Activated CD4-positive, alpha-beta T cell treated with anti-CD3 and anti-CD28 coated beads, Interleukin-10, Interleukin-2, amounts not matched to agents 100 ng/mL and 50 ng/mL, durations not matched to agents 16 hours and 8 hours (primary cell): ENCODE results near the gene SRL.
"Not testable (repeated sequence)": the region's sequence is repeated elsewhere in the genome, so short reads cannot be mapped to it uniquely, and the experiment has no call there.

Experiments
- DNase-seq: peaks from one replicate; pipeline ENCODE4 v3.0.0-alpha.2; 2020

The SRL gene

DNA sequence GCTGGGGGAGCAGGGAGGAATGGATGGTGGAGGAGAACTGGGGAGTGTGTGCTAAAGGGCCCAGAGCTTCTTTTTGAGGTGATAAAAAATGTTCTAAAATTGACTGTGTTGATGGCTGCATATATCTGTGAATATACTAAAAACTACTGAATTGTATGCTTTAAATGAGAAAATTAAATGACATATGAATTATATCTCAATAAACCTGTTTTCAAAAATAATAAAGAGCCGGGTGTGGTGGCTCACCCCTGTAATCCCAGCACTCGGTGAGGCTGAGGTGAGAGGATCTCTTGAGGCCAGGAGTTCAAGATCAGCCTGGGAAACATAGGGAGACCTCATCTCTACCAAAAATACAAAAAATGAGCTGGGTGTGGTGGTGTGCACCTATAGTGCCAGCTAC, 16.8 kb downstream of the SRL start:
- no peak for DNase-seq

- DNase-seq, result no peak
Measured at GRCh38 chr16:4220358-4220757, 21.5 kb downstream of the SRL start.

DNA sequence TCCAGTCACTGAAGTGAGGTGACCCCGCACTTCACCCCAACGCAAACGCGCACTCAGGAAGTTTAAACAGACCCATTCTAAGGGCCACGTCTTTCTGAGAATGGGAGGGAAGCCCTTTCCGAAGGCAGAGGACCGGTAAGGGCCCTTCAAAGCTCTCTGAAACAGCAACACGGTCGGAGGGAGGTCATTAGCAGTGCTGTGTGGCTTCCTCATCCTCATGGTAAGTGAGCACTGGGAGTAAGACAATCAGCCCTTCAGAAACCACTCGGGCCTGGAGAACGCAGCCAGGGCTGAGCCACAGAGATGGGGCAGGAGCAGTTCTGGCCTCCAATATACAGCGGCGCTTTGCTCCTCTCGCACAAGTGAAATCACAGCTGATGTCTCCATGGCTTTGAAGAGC, 23.7 kb downstream of the SRL start:
- no peak for DNase-seq

DNA sequence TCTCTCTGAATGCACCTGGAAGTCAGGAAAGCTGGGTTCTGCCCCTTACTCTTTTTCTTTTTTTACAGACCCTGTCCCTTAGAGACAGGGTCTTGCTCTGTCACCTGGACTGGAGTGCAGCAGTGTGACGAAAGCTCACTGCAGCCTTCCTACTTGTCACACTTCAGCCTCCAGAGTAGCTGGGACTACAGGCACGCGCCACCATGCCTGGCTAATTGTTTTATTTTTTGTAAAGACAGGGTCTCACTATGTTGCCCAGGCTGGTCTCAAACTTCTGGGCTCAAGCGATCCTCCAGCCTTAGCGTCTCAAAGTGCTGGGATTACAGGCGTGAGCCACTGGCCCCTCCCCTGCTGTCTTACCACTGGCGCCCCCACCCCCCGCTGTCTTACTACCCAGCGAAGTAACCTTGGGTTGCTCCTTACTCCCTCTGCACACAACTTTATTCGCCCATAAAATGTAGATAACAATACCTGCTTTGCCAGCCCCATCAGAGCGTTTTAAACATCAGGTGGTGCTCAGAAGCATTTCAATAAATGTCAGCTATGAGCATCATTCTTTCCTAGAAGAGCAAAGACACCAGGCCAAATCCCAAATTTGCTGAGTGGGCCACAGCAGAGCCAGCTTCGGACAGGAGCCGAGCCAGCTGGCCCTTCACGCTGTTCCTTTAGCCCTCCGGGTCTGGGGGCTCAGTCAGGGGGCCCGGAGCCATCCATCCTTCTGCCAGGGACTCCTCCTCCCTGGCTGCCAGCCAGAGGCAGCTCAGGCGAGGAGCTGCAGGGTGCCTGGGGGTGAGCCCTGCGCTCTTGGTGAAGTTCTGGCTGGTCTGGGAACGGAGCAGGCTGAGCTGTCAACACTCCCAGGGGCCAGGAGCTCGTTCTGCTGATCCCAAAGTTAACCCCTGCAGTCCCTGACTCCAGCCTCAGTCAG, 24.4 kb downstream of the SRL start:
- no peak for DNase-seq

DNA sequence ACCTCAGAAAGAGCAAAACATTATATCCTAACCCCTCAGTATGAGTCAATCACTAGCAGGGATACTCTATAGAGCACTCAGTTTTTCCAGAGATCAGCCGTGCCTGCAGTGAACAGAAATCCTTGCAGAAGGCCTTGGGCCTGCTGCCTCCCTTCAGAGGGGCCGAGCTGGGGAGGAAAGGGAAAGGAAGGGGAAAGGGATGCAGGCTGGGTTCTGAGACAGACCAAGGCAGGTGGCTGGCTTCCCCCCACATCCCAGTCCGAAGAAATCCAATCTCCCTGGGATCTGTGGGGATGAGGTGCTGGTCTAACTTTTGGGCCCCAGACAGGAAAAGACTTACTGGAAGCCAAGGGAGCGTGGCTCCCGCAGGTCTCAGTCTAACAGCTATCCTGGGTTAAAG, 25.3 kb downstream of the SRL start:
- DNase-seq, result no peak

GRCh38 chr16:4215106-4215505, 26.8 kb downstream of the SRL start:
- no peak for DNase-seq

GRCh38 chr16:4214215-4214621, 27.7 kb downstream of the SRL start:
- DNase-seq, result no peak

- DNase-seq, result no peak
Measured at GRCh38 chr16:4213737-4214136, 28.1 kb downstream of the SRL start.

GRCh38 chr16:4212934-4213296, 29.0 kb downstream of the SRL start:
- no peak for DNase-seq

DNA sequence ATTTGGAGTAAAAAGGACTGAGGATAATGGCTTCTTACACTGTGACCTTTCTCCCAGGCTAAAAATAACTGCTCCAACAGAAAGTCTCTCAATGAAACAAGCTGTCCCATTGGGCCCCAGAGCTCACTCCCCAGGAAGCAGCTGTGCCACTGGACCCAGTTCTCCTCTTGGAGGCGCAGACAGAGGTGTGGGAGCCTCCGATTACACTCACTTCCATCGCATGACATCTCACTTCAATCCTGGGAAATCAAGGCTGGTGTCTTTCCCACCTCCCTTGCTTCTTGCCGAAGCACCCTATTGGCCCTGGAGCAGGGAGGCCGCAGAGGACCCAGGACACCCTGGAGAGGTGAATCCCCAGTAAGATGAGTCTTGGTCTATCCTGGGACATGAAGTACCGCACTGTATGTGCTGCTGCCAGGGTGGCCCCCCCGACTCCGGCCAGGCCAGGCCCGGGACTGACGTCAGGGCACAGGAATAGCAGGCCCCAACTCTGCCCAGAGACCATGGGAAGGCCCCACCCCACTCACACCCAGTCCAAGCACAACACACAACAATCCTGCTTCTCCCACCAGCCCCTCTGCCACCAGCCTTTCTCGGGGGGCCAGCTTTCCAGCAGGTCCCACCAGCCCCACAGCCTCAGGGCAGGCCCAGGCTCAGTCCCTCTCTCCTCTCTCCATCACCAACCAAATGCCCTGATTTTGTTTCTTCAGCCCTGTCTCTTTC, 29.5 kb downstream of the SRL start:
- DNase-seq, result no peak

GRCh38 chr16:4211445-4212210, 30.3 kb downstream of the SRL start:
- not testable (repeated sequence) for DNase-seq

- DNase-seq, result no peak
Measured at GRCh38 chr16:4209666-4210065, 32.2 kb downstream of the SRL start.

GRCh38 chr16:4208341-4208751, 33.5 kb downstream of the SRL start:
- DNase-seq, result no peak

DNA sequence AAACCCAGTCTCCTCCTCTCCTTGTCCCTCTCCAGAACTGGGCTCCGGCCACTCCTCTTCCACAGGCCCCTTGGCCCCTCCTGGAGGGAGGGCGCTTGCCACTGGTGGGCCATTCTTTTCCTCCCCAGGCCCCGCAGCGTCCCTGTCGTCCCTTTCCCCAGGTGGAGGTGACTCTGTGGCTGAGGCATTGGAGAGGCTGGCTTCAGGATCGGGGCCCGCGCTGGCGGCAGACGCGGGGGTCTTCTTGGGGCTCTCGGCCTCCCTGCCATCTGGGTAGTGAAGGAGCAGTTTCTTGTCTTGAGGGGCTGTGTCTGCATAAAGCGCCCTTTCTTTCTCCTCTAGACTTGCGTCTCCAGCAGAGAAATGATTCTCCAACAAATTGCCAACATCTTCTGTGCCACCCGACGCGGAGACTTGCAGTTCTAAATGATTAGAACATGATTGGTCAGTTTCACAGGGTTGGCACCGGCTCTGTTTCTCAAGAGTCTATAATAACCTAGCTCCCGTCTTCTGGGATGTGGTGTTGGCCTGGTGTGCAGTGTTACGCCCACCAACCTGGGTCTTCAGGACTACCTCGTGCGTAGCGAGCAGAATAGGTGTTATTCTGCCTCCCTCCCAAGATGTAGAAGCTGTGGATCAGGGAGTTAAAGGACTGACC, 34.1 kb downstream of the SRL start:
- DNase-seq, result no peak

DNA sequence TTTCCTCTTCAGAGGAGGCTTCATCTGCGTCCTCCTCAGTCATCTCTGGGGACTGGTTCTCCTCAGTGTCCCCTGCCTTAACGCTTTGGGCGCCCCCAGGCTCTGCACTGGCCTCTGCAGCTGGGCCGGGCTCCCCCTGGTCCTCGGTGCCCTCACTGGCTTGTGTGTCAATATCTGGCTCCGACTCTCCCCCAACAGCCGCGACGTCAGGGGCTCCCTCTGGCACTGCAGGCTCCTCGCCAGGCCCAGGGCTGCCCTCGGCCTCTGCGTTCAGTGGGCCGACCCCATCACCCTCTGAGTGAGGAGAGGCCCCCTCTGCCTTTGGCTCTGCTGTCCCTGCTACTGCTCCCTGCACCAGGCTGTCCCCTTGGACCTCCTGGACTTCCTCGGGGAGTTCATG, 34.7 kb downstream of the SRL start:
- no peak for DNase-seq

DNA sequence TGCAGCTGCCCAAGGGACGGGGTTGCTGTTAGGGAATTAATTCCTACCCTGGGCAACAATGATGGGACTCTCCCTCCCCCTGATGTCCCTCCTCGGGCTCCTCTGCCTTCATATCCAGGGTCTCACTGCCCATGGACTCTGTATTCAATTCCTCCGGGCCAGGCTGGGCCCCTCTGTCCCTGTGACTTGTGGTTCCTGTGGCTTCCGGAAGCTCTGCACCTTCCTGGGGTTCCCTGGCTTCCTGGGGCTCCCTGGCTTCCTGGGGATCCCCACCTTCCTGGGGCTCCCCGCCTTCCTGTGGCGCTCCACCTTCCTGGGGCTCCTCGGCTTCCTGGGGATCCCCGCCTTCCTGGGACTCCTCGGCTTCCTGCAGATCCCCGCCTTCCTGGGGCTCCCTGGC, 35.2 kb downstream of the SRL start:
- no peak for DNase-seq

DNA sequence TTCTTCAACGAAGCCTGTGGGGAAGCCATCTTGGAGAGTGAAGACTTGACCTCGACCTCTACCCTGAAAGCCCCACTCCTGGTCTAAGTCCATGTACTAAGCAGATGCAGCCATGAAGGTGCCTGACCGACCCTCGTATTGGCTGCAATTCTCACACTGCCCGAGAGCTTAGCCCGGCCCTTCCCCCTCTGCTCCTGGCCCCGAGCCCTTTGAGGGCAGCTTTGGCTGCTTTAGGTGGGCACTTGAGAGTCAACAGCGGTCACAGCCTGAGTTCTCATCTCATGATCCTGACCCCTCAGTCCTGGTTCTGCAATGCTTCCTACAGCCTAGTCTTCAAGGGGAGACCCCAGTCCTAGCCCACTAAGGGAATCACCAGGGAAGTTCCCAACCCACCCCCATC, 35.9 kb downstream of the SRL start:
- no peak for DNase-seq

DNA sequence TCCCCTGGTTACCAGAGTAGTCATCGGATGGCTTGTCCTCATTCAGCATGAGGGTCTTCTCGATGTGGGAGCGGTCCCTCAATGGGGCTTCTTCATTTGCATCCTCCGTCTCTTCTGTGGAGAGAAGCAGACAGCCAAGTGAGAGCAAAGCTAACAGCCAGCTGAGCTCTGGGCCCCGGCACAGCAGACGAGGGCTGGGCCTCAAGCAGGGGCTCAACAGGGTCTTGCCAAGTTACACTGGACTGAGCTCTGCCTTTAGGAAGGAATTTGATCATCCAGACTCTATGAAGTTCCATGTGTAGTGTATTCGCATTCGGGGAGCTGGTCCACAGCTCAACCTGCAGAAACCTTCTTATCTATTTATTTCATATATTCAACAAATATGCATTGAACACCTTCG, 37.4 kb downstream of the SRL start:
- DNase-seq, result no peak

DNA sequence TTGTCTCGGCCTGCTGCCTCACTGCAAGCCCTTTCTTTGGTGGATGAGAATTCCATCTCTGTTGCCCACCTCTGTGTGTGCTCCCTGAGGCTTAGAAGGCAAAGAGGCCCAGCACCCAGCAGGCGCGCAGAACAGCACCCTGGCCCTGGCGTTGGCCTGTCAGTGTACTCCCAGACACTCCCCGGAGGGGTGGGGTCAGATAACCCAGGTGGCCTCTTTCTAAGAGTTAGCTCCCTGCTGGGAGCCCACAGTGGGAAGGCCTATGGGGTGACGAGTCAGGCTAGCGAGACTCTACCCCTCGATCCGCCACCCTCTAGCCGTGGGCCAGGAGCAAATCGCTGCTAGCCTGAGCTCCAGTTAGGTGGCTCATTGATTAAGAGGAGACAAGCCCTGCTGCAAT, 38.1 kb downstream of the SRL start:
- DNase-seq, result no peak

DNA sequence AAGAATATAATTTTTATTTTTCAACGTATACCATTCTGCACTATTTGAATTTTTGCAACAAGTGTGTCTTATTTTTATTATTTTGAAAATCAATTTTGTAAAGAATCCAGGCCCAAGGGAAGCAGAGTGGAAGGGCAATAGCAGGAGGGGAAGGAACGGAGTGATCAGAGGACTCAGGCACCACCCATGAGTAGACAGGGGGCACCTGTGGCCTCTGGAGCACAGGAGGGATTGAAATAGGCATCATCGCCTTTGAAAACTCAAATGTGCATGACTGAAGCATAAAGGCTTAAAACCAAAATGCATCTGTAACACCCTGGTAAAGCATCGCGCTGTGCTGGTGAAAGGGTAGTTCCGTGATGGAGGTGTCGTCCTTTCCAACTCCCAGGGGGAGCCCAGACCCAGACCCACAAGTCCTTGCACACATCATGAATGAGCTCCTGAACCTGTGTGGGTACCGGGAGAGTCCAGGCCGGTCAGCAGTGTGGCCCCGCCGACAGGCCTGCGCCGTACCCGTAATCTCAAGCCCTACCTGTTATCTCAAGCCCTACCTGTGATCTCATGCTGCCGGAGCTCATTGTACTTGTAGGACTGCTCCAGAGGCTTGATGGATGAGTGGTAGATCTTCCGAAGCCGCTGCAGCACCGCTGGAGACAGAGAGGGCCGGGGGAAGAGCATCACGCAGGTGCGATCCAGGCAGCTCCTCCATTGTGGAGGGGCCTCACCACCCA, 39.1 kb downstream of the SRL start:
- DNase-seq, result no peak

DNA sequence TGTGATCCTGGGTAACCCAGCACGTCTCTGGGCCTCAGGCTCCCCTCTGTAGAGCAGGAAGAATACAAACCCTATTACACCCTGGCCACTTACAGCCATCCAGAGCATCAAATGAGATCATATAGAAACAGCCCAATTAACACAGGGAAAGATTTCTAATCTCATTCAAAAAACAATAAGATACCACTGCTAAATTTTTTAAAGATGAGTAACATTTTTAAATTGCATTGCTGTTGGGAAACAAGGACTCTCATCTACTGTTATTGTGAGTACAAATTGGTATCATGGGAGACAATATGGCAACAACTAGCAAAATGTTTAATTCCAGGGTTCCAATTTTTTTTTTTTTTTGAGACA, 41.1 kb downstream of the SRL start:
- DNase-seq, result no peak

- DNase-seq, result peak; percentile 44
Measured at GRCh38 chr16:4200000-4200780, 41.7 kb downstream of the SRL start.
